Stimulated activated CD4-positive, alpha-beta T cell treated with anti-CD3 and anti-CD28 coated beads, Interleukin-2, amount 100 ng/mL, for 4 hours (primary cell): ENCODE data around the gene IER5L.
A peak's percentile ranks its signal among the peaks of the same experiment; 100 is the strongest.
"Not testable (repeated sequence)": the region's sequence is repeated elsewhere in the genome, so short reads cannot be mapped to it uniquely, and the experiment has no call there.

Experiments used
- DNase-seq: peaks from one replicate; pipeline ENCODE4 v3.0.0-alpha.2; 2020; ENCODE audit warnings: low read depth

Gene IER5L

DNA sequence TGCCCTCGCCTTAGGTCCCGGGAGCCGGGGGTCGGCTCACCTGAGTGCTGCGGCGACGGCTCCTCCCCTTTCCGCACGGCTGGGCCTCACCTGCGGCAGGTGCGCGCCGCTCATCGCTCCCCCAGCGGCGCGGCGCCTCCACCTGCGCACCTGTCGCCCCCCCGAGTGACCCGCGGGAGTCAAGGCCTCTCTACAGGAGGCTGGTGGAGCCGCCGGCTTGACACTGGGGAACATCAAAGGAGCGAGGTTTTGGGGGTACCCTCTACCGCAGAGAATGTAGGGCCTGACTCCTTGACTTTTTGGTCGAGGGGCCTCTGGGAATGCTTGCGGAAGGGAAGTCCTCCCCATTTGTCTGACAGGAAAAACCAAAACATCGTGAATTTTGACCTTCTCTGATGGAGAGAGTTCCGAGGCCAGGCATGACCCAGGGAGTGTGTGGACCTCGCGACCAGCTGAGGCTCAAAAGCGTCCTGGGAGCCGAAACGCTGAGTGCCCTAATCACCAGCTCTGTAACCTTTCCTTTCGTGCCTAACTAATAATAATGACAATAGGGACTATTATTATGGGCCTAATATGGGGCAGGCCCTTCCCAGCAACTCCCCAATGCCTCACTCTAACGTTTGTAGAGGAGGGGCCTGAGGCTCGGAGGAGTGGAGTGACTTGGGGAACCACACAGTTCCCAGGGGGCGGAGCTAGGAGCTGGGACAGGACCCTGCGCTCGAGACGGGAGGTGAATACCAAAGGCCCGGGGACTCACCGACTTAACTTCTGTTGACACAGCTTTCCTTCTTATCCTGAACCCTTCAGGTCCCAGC is 714 bp upstream of the IER5L start:
- DNase-seq: no peak

DNA sequence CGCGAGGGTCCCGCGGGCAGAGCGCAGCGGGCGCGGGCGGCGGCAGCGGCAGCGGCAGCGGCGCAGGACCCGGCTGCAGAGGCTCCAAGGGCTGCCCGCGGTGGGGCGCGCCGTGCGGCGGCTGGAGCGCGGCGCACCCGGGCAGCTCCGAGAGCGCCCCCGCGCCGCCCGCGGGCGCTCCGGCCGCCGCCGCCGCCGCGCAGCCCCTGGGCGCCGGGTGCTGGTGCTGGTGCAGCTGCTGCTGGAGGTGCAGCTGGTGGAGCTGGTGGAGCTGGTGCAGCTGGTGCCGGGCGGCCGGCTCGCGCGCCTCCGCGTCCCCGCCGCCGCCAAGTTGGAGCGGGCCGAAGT is 644 bp downstream of the IER5L start:
- DNase-seq: no peak

DNA sequence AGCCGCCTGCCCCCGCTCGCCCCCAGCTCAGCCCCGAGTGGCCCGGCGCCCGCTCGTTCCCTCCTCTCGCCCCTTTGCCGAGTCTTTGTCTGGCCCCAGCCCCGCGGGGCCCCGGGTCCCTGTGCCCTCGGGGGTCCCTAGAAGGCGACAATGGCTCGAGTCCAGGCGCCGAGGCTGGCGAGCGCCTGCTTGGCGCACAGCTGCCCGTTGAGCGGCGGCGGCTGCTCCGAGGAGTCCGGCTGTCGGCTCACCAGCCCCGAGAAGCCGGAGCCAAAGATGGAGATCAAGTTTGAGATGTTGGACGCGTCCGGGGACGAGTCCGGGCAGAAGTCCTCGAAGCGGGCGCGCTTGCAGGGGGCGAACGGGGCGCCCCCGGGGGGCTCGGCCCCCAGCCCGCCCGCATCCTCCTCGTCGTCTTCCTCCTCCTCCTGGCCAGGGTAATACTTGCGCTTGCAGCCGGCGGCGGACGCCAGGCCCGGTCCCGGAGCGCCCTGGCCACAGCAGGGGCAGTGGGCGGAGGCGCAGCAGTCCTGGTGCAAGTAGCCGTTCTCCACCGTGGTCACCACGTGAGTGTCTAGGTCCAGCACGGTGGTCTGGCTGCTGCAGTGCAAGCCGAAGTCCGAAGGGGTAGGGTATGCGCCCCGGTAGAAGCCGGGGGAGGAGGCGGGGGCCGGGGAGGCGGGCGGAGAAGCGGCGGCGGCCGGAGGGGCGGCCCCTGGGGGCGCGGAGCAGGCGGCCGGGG is 1.2 kb downstream of the IER5L start:
- DNase-seq: no peak

DNA sequence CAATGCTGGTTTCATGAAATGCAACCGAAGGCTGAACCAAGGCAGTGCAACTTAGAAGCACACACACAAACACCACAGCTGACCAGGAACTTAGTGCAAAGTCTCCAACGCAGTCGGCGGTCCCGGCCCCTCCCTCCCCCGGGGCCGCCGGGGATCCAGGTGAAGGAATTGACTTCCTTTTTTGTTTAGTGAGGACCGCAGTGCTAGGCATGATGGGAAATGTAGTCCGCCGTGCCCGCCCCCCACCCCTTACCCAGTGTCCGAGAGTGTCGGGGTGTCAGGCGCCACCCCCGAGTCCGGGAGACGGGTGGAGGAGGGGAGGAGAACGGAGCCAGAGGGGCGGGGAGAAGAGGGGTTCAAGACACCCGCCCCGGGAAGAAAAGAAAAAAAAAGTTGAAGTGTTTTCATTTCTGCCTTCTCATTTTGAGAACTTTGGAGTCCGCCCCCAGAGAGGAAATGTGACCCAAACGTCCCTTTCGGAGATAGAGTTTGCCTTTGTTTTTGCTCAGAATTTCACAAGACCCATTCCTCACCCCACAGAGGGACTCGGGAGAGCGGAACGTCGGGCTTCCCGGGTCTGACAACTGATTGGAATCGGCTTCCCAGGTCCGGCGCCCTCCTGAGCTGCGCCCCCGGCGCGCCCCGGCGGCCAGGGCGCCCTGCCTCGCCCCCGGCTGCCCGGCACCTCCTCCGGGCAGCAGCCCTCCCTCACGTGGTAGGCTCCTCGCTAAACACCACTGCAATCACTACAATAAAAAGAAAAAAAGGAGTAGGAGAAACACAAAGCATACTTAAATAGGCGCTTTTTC is 2.0 kb downstream of the IER5L start:
- no peak for DNase-seq

DNA sequence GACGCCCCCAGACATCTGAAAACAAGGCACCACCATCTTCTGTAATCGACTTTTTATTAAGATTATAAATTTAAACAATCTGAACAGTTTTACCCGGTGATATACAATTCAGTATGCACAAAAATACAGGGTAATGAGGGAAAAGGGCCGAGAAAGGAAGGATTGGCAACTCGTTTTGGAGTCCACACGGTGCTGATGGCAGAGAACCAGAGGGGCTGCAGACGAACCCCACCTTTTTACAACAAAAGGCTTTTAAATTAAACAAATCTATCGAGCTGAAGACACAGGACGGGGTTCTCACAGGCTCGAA is 2.6 kb downstream of the IER5L start:
- DNase-seq: no peak

DNA sequence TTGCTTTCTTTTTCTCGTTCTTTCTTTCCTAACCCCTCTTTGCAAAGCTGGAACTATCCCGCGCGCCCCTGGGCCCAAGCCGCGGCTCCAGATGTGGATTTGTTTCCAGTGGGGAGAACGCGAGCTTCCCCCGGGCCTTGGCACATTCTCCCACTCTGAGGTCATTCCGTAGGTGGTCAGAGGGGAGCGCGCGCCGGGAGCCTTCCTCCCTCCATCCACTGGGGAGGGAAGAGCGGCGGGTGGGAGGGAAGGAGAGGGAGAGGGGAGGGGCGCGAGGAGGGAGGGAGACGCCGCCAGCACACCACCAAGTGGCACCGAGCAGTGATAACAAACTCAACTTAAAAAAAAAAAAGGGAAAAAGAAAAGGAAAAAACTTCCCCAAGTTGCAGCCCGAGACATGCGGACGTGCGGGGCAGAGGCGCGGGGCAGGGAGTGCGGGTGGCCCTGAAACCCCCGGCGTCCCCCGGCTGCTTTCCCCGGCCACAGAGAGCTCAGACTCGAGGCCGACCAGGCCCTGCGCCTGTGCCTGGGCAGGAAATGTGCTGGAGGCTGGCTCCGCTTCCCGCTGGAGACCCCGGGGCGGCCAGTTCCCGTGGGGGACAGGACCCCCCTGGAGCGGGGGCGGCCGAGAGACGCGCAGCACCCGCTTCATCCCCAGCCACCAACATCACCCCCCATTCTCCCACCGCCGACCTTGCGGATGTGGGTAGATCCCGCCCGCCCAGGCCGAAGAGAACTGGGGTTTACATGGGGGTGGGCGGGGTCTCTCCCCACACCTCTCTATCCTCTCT is 3.1 kb downstream of the IER5L start:
- no peak for DNase-seq

DNA sequence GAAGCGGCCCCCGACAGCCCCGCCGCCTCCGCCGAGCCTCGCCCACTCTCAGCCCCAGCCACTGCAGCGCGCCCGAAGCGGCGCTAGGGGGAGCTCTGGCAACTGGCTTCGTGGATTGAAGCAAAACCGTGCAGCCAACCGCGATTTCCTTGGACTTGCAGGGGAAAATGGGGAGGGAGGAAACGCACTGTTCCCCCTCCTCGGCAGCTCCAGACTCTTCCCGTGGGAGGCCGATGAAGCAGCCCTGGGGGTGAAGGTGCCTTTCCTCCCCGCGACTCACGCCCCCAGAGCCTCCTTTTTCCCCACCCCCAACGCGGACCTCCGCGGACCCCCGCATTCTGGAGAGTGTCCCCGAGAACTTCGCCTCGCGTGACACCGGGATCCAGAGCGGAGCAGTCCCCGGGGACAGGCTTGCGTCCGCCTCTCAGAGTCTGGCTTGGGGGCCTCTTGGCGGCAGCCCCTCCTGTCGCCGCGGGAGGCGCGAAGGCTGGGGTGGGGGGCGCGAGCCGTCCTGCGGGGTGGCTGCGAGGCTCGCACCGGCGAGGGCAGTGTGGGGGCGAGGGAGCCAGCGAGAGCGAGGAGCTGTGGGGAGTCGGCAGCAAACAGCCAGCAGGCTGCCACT is 3.8 kb downstream of the IER5L start:
- peak; percentile 70 for DNase-seq

DNA sequence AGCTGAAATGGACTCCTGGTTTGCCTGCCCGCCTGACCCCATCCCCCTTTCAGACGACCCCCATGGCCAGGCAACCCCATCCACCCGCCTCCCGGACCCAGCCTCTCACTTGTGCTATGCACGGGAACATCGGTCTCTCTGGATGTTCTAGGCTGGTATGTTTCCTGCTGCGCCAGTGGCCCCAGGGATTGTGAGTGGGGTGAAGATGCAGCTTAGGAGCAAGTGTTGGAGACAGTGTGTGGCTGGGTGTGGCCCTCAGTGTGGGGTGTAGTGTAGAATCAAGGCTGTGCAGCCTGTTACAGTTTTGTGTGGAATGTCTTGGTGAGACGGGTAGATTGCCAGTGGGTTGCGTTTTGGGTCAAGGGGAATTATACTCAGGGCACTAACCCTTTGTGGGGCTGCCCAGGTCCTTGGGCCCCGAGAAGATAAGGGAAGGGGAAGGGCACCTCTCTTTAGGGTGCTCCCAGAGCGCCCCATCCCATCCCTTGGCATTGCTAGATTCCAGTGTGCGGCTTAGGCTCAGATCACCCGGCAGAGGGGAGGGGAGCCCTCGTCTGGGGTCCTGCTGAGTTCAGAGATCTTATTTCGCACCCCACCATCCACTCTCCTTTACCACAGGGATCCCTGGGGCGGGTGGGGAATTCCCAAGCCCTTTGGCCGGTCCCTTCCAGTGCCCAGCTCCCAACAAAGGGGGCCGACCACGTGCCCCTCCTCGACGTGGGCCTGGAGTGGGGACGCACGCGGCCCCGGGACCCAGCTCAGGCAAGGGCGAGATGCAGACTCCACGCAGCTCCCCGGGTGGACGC is 4.6 kb downstream of the IER5L start:
- no peak for DNase-seq

DNA sequence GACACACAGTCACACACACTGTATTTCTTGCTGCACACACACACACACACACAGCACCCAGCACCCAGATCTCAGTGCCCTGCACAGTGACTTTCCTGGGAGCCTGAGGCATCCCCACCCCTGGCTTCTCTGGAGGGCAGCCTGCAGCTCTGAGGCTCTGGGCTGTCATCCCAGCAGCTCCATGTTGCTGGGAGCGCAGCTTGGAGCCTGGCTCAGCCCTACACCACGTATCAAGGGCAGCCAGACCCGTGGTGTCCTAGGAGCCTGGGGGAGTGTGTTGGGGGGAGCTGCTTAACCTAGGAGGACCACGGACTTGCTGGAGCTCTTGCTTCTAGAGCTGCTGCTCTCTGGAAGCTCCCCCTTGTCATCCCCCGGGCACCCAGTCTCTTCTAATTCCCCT is 5.2 kb downstream of the IER5L start:
- no peak for DNase-seq

DNA sequence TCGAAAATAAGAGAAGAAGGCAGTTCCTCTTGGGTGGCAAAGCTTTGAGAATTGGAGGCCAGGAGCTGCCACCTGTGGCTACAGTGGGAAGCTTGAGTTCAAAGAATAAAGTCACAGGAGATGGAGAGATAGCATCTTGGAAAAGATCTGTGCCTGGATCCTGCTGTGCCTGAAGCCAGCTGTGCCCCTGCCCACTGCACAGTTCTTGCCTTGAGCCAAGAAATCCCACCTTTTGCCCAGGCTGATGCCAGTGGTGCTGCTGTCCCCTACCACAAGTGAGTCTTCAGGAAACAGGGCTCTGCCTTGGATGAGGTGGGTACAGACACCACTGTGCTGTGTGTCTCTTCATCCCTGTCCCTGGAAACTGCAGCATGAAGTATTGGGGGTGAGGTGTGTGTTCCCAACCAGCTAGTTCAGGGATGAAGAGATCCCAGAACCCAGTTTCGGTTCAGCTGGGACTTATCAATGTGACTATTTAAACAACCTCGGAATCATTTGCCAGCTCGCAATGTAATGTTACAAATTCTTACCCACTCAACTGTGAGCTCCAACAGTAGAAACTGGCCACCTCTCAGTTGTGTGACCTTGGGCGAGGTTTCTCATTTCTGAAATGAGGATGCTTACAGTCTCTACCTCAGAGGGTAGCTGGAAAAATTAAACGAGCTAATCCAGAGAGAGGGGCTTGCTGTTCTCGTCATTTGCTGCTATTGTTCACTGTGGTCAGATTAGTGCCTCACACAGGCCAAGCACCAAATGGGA is 5.9 kb downstream of the IER5L start:
- DNase-seq: no peak

DNA sequence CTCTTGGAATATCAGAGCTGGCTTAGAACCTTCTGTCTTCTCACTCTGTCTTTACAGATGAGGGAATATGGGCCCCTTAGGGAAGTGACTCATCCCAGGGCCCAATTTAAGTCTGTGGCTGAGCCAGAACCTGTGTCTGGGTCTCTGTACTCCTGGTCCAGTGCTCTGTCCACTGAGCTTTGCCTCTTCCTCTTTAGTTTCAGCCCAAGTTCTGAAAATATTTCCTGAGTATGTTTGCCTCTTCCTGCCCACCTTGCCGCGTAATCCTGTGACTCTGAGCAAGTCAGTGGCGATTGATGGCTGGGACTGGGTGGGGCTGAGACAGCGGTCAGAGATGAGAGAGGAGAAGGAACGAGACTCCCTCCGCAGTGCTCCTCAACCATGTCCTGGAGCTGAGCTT is 7.8 kb downstream of the IER5L start:
- no peak for DNase-seq

DNA sequence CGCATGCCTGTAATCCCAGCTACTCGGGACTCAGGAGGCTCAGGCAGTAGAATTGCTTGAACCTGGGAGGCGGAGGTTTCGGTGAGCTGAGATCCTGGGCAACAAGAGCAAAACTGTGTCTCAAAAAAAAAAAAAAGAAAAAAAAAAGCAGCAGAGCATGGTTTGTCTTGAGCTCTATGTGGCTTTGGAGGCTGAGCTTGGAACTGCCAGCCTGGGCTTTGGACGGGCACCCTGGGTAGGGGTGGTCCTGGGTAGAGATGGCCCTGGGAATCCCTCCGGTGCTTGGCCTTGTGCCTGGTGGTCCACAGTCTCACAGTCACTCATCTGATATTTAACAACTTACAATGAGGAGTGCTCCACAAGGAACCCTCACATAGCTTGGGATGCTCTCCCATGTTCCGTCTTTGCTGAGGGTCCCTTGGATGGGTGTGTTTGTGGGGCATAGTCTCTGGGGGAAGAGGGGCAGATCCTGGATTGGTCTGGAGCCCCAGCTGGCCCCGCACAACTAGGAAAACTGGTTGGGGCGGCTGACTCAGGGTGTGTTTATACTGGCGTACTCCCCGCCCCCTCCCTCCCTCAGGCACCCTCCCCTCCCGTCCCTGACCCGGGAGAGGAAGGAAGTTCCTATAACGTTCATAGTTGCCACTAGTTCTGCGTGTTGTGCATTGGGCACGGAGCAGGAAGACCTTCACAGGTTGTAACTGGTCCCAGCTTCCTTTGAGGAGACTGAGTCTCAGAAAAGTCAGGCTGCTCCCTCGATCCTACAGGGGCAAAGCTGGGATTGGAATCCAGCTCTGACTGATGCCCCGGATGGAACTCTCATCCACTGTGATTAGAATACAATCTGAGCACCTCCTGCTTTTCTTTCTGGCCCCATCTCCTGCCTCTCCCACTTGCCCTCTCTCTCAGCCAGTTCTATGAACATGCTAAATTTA is 11.2 kb downstream of the IER5L start:
- no peak for DNase-seq

DNA sequence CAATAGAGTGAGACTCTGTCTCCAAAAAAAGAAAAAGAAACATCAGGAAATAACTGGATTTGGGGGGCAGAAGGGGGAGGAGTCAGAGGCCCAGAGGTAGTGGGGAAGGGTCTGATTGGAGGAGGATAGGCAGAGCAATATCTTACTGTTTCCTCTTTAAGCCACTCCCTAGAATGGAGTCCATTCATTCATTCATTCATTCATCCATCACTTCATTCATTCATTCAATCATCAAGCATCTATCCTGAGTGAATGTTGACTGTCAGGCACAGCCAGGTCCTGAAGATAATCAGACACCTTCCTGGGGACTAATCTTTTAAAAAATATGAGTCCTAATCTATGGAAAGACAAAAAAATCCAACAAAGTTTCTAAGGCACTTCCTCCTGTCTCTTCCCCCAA is 12.9 kb downstream of the IER5L start:
- DNase-seq: no peak

DNA sequence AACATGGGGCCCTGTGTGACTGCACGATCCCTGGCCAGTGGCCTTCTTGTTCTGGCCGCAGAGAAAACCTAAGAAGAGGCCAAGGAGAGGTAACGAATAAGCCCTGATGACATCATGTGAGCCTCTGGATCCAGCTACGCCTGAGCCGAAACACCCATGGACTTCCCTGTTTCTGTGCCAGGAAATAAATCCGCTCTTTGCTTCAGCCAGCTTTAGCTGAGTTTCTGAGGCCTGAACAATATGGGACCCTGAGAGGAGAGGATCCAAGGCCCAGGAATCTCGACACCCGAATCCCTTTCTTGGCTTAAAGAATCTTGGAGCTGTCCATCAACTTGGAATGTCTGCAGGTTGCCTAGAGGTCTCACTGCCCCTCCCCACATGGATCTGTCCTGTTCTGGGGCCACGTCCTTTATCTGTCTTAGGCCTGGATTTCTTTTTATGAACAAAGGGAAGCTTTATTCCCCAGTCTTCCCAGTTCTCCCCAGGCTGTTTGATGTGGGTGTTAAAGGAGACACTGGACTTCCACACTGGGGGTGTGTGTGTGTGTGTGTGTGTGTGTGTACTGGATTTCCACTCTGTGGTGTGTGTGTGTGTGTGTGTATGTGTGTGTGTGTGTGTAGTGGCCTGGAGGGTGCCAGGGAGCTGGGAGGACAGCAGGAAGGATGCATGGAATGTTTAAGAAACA is 13.7 kb downstream of the IER5L start:
- DNase-seq: no peak

DNA sequence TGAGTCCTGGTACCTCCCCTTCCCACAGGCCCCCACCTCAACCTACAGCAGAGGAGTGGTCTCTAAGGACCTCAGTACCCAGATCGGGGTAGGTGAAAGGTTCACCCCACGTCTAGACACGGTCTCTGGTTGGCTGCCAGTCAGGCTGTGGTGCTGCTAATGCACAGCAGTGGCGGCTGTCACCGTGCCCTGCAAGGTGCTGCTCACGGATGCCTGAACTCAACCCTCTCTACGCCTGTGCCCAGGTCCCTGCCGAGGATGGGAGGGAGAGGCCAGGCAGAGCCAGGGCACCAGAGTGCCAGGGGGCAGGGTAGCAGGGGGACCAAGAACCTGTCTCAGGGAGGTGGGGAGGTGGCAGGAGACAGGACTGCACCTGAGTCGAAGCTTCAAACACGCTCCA is 14.3 kb downstream of the IER5L start:
- DNase-seq: no peak

DNA sequence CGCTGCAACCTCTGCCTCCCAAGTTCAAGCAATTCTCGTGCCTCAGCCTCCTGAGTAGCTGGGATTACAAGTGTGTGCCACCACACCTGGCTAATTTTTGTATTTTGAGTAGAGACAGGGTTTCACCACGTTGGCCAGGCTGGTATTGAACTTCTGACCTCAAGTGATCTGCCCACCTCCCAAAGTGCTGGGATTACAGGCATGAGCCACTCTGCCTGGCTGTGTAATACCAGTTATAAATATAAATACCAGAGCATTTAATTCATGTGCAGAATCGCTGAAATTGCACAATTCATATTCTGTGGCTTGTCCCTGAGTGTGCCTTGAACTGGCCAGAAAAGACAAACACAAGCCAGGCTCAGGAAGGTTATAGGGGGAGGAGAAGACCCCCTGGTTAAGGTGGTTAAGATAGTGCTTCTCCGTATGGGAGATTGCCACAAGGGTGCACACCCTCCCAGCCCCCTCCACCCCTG is 14.8 kb downstream of the IER5L start:
- DNase-seq: not testable (repeated sequence)

DNA sequence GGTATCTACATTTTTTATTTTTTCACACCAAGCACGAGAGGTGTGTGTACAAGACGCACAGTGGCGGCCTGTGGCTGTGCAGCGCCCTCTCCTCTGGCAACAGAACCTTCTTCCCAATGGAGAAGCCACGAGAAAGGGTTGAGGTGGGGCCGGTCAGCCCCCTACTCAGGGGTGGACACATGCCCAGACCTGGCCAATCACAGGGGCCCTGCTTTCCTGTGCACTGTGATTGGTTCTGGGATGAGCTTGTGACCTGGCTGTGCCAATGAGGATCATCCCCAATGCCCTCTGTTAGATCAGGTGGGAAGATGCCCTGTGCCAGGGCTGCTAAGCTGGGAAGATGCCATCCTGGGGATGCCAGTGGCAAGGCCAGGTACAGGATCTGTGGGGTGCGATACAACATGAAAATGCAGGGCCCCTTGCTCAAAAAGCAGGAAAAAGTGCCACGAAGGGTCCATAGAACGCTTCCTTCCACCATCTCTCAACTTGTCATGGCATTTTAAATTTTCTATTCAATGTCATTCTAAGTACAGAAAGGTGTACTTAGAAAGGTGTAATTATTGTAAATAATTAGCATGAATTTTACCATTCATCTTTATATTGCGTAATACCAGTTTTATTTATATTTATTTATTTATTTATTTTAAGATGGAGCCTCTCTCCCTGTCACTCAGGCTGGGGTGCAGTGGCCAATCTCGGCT is 15.4 kb downstream of the IER5L start:
- no peak for DNase-seq

DNA sequence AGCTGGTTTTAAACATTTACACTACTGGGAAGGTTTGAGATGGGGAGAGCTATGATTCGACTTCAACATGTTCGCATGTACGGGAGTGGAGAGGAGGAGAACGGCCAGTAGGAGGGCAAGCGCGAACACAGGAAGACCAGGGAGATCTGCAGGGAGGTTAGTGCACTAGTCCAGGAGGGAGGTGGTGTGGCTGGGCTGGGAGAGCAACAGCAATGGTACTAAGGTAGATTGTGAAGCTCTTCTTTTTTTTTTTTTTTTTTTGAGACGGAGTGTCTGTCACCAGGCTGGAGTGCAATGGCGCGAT is 16.6 kb downstream of the IER5L start:
- DNase-seq: no peak
